Stimulated activated CD4-positive, alpha-beta T cell treated with anti-CD3 and anti-CD28 coated beads, Interleukin-12 subunit alpha, Interleukin-12 subunit beta, amount 100 ng/mL, for 48 hours (primary cell): Measurements from ENCODE around the gene GMPPA.
A peak's percentile ranks its signal among the peaks of the same experiment; 100 is the strongest.

Experiments
- DNase-seq, 3 donors: peaks; one replicate each; pipeline ENCODE4 v3.0.0-alpha.2; 2020; ENCODE audit warnings: low read depth in 2 of 3, low spot score in 1 of 3

The GMPPA gene

GRCh38 chr2:219538504-219538951, 39.8 kb downstream of the GMPPA start:
- no peak for DNase-seq

- DNase-seq, result no peak
Measured at GRCh38 chr2:219538956-219539788, 40.5 kb downstream of the GMPPA start.

GRCh38 chr2:219539926-219540678, 41.4 kb downstream of the GMPPA start:
- no peak for DNase-seq

DNA sequence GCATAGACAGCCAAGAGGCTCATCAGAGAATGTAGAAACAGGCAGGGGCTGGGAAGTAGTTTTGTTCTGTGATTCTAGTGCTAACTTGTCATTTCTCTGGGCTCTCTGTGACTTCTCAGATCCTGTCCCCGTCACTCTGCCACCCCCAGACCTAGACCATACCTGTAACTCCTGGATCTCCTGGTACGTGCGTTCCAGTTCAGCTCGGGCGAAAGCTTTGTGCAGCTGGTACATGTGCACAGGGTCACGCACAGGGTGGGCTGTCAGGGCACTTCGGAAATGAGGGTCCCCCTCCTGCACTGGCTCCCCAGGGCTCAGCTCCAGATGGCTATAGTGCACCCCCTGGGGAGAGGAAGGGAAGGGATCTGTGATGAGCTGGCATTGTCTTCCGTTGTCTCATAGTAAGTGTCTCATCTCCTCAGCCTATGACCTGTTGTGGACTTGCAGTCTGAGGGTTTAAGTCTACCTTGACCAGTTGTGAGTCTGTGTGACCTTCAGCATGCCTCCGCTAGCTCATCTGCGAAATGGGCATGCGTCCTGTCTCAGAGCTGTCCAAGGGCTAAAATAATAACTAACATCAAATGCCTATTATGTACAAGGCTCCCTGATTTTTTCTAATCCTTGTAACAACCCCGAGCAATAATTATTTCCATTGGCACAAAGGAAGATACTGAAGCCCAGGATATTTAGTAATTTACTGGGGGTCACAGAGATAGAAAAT, 42.3 kb downstream of the GMPPA start:
- DNase-seq, result no peak

- DNase-seq, result peak; percentile 81 to 83 (median 83)
Measured at GRCh38 chr2:219541611-219542180, 43.0 kb downstream of the GMPPA start.

- DNase-seq, result peak in 1 of 3 donors; percentile 21
Measured at GRCh38 chr2:219542931-219543595, 44.4 kb downstream of the GMPPA start.

DNA sequence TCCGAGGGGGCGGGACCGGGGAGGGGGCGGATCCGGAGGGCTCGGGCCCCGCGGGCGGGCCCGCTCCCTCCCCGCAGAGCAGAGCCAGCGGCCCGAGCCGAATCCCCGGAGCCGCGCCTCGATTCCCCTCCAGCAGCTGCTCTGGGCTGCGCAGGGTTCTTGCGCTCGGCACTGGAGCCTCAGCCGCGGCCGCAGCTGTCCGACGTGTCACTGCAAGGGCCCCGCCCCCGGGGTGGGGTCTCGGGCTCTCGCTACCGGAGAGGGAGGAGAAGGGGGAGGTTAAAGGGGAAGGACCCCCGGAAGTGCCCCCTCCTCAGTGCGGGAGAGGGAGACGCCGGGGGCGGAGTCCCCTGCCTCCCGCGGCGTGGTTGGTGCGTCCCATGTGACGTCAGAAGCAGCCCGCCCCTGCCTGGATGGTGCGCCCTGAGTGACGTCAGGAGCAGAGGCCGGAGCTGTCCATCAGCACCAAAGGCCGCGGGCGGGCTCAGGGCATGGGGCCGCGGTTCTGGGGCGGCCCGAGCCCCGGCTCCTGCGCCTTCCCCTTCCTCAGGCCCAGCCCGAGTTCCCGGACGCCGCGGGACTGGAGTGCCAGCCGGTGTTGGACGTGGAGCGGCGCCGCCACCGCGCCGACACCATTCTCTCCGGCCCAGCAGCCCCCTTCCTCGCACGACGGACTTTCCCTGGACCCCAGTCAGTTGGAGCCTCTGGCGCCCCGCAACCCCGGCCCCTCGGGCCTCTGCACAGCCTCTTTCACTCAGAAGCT, 45.1 kb downstream of the GMPPA start, which contains the start of the genes CHPF and TMEM198:
TSS of gene CHPF (minus strand) at position 214 of the 763 bp plus-strand sequence. CDS start 271 bp downstream, outside the sequence.
TSS of gene TMEM198 (plus strand) at position 433 of the 763 bp plus-strand sequence. CDS start 700 bp downstream, outside the sequence.
- peak; percentile 89 to 92 (median 91) for DNase-seq

DNA sequence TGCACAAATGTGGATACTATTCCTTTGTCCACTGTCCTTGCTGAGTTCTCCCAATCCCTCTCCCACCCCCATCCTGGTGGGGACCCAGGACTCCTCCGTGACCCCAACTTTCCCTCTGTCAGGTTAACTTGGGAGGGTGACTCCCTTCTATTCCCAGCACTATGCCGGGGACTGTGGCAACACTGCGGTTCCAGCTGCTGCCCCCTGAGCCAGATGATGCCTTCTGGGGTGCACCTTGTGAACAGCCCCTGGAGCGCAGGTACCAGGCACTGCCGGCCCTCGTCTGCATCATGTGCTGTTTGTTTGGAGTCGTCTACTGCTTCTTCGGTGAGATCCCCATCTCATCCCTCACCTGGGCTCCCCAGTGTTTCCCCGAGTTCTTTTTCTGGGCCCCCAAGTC, 45.9 kb downstream of the GMPPA start:
- no peak for DNase-seq

- DNase-seq, result no peak
Measured at GRCh38 chr2:219545295-219545942, 46.7 kb downstream of the GMPPA start.

GRCh38 chr2:219545943-219546352, 47.3 kb downstream of the GMPPA start:
- DNase-seq, result no peak

- no peak for DNase-seq
Measured at GRCh38 chr2:219547621-219548020, 48.9 kb downstream of the GMPPA start.

GRCh38 chr2:219548990-219549389, 50.3 kb downstream of the GMPPA start:
- no peak for DNase-seq

- DNase-seq, result no peak
Measured at GRCh38 chr2:219549619-219550018, 50.9 kb downstream of the GMPPA start.

GRCh38 chr2:219551441-219552381, 53.0 kb downstream of the GMPPA start:
- DNase-seq, result no peak

GRCh38 chr2:219552382-219553167, 53.9 kb downstream of the GMPPA start:
- peak; percentile 54 to 81 (median 73) for DNase-seq

DNA sequence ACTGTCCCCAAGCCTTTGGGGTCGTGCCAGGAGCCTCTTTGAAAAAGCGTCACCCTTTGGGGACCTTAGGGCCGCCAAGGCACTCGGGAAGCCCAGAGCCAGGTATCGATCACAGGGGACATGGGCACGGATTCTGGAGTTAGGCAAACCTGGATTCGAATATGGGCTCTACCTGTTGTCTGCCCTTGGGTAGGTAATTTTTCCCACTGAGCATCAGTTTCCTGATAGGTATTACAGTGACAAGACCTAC, 54.4 kb downstream of the GMPPA start:
- DNase-seq, result no peak

- no peak for DNase-seq
Measured at GRCh38 chr2:219553463-219553963, 54.8 kb downstream of the GMPPA start.
